IPS-18a (cell line): ENCODE results near the gene CUBN.

ENCODE experiments used
- H3K27ac ChIP-seq: one replicate; pipeline ENCODE4 v1.5.1; 2013; ENCODE audit warnings: low read length
- H3K27me3 ChIP-seq: one replicate; pipeline ENCODE4 v1.6.1; 2013; ENCODE audit warnings: mild to moderate bottlenecking, low read length; ENCODE audit not compliant: control insufficient read depth, insufficient read depth
- H3K36me3 ChIP-seq: one replicate; pipeline ENCODE4 v1.6.1; 2013; ENCODE audit warnings: low read depth, low read length; ENCODE audit not compliant: control insufficient read depth
- H3K4me1 ChIP-seq: one replicate; pipeline ENCODE4 v1.6.1; 2013; ENCODE audit warnings: low read depth, low read length; ENCODE audit not compliant: control insufficient read depth
- H3K4me3 ChIP-seq: one replicate; pipeline ENCODE4 v1.5.1; 2013; ENCODE audit warnings: low read length
- H3K9ac ChIP-seq: one replicate; pipeline ENCODE4 v1.6.1; 2013; ENCODE audit warnings: mild to moderate bottlenecking, low read length, moderate library complexity
- H3K9me3 ChIP-seq: one replicate; pipeline ENCODE4 v1.6.1; 2013; ENCODE audit warnings: low read depth, low read length; ENCODE audit not compliant: control insufficient read depth

The CUBN gene

DNA sequence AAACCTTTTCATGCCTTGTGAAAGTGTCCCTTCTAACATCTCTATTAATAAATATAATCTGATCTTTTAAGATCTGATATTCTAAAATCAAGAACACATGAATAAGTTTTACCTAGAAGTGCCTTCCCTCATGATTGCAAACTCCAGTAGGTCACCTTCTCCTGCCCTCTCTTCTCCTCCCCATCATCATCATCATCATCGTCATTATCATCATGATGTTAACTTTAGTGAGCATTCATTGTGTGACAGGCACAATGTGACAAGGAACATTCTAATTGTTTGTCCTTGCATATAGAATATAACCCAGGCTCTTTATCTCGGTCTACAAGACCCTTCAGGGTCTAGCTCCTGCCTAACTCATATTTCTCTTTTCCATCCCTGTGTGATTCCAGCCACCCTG is 51.7 kb downstream of the CUBN start:
- Histone ChIP-seq H3K9ac (no peak overlapping the region), H3K27ac (no peak overlapping the region), H3K36me3 (no peaks in the 10 kb centered on the region), H3K27me3 (no peaks in the 10 kb centered on the region), H3K4me3 (no peak overlapping the region), H3K4me1 (peaks cover 8% of the 10 kb centered on the region), H3K9me3 (no peaks in the 10 kb centered on the region)

DNA sequence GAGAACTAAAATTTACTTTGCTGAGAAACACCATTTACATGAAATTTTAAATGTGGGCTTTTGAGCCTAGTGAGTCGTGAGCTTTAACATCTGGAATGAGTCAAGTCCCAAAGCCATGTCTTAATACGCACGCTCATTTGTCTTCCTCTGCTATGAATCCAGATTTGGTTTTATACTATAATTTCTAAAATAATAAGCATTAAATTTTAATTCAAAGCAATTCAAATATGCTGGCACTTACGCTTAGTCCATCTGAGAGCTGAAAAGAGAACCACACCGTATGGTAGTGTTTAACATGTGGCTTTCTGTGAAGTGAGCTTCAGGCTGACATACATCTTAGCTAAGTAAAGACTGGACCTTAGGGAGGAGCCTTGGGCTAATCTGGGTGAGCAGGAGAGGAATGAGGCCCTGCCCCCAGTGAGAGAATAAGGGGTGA is 52.2 kb downstream of the CUBN start:
- no peak overlapping the region for H3K9ac ChIP-seq
- no peaks in the 10 kb centered on the region for H3K27me3 ChIP-seq
- H3K9me3 ChIP-seq = no peaks in the 10 kb centered on the region
- H3K4me1 ChIP-seq = peaks cover 8% of the 10 kb centered on the region
- no peak overlapping the region for H3K27ac ChIP-seq
- H3K36me3 ChIP-seq = no peaks in the 10 kb centered on the region
- no peak overlapping the region for H3K4me3 ChIP-seq

DNA sequence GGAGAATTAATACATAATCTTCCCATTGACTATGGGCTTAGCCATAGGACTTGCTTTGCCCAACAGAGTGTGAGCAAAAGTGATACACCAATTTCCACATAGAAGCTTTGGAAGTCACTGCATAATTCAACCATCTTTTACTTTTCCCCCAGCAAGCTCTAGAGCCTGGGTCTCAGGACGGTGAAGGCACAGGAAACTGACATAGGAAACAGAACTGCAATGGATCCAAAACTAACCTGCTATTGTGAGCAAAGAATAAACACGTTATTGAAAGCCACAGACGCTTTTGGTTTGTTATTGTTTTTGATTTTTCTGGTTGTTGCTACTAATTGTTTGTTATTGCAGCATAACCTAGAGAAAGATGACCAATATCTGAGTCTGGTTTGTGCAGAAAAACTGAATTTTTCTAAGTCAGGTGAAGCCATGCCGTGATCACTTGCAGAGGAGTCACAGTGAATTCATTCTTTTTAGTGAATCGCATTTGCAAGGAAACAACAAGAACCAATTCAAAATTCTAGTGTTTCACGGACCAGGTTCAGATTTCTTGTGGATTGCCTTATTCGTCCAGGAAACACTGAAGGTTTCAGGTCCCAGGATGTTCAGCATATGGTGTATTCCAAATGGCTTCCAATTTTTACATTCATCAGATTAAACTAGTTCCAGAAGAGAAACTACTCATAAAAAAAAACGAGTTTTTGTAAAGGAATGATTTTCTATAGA is 52.8 kb downstream of the CUBN start:
- H3K27me3 ChIP-seq = no peaks in the 10 kb centered on the region
- H3K9ac ChIP-seq = no peak overlapping the region
- no peaks in the 10 kb centered on the region for H3K36me3 ChIP-seq
- no peak overlapping the region for H3K4me3 ChIP-seq
- no peaks in the 10 kb centered on the region for H3K9me3 ChIP-seq
- H3K27ac ChIP-seq = no peak overlapping the region
- peaks cover 8% of the 10 kb centered on the region for H3K4me1 ChIP-seq

DNA sequence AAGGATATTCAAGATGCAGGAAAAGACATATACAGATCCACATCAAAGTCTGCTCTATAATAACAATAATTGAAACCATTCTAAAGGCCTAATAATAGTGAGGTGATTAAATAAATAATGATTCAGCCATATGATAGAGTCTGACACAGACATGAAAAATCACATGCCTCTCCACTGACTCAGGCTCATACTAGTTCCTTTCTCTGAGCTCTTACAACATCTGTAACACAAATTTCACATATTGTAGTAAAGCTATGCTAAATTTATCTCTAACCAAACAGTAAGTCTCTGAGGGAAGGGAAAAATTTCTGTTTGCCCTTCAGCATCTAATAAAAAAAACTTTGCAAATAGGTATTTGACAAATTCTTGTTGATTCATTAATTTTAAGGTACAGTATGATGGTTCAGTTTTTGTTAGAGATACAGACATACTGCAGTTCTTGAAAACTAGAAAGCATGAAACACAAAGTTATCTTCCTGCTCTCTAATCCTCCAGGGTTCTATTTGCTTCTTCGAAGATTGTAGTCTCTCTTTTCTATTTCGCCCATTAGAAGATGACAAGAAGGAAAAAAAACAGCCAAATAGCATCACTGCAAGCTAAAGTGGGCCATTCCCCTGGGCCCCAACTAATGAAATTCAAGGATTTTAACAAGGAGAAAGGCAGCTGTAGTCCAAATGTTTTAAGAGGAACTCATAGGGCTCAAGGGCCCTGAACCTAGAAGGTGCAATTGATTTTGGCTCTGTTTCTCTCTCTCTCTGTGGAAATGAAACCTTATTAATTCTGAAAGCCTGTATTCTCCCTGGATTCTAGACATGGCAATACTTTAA is 53.9 kb downstream of the CUBN start:
- Histone ChIP-seq H3K9me3 (no peaks in the 10 kb centered on the region), H3K9ac (no peak overlapping the region), H3K27ac (no peak overlapping the region), H3K36me3 (no peaks in the 10 kb centered on the region), H3K4me1 (peaks cover 5% of the 10 kb centered on the region), H3K4me3 (no peak overlapping the region), H3K27me3 (no peaks in the 10 kb centered on the region)

DNA sequence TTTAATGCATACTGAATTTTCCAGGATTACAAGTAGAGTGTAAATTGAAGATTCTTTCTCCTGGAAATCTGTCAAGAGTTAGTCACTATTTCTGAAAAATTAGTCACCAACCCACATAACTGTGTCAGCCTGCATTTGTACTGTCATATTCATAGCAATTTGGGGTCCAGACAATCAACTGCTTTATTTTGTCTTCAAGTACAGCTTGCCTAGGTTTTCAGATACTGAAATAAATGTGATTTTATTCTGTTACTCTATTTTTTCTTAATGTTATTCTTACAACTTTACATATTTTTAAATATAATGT is 55.1 kb downstream of the CUBN start:
- Histone ChIP-seq H3K27ac (no peak overlapping the region), H3K36me3 (no peaks in the 10 kb centered on the region), H3K4me3 (no peak overlapping the region), H3K9me3 (no peaks in the 10 kb centered on the region), H3K4me1 (peaks cover 3% of the 10 kb centered on the region), H3K27me3 (no peaks in the 10 kb centered on the region), H3K9ac (no peak overlapping the region)

DNA sequence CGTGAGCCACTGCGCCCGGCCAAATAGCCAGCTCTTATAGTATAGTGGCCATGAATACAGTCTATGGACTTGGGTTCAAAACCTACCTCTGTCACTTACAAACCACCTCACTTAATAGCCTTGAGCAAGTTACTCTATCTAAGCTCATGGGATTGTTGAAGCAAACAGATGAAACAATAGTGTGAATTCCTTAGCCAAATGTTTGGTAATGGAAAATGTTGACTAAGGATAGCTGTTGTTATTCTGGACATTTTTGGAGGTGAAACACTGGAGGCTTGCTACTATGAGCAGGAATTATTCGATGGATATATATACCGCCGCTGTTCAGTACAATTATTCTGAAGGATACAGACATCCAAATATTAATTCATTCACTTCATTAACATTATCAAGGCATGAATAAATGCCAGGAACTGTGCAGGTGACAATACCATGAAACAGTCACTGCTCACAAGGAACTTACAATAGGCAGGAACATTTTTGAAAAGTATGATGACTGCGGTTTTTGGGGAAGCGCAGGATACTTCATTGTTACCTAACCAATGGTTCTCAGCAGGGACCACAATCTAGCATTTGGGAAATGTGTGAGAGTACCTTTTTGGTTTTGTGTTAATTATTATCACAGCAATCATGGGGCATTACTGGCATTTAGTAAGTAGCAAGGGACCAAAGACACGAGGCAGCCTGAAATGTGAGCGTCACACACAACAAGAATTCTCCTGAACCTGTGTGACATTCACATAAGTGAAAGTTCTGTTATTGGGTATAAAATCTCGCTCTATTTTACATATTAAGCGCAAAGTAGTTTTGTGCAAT is 55.7 kb downstream of the CUBN start:
- H3K27me3 ChIP-seq = no peaks in the 10 kb centered on the region
- no peak overlapping the region for H3K9ac ChIP-seq
- H3K4me3 ChIP-seq = no peak overlapping the region
- no peaks in the 10 kb centered on the region for H3K36me3 ChIP-seq
- H3K27ac ChIP-seq = no peak overlapping the region
- no peaks in the 10 kb centered on the region for H3K9me3 ChIP-seq
- peaks cover 3% of the 10 kb centered on the region for H3K4me1 ChIP-seq

DNA sequence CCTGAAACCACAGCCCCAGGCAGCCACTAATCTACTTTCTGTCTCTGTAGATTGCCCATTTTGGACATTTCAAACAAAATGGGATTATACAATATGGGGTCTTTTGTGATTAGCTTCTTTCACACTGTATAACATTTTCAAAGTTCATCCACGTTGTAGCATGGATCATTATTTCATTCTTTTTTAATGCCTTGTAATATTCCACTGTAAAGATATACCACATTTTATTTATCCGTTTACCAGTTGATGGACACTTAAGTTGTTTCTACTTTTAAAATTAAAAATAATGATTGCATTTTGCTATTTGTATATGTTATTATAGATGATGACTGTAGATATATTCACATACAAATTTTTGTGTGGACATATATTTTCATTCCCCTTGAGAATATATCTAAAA is 60.7 kb downstream of the CUBN start:
- no peaks in the 10 kb centered on the region for H3K27me3 ChIP-seq
- H3K9me3 ChIP-seq = no peaks in the 10 kb centered on the region
- H3K4me1 ChIP-seq = peaks cover 5% of the 10 kb centered on the region
- H3K36me3 ChIP-seq = no peaks in the 10 kb centered on the region
- H3K4me3 ChIP-seq = no peak overlapping the region
- H3K27ac ChIP-seq = no peak overlapping the region
- no peak overlapping the region for H3K9ac ChIP-seq

DNA sequence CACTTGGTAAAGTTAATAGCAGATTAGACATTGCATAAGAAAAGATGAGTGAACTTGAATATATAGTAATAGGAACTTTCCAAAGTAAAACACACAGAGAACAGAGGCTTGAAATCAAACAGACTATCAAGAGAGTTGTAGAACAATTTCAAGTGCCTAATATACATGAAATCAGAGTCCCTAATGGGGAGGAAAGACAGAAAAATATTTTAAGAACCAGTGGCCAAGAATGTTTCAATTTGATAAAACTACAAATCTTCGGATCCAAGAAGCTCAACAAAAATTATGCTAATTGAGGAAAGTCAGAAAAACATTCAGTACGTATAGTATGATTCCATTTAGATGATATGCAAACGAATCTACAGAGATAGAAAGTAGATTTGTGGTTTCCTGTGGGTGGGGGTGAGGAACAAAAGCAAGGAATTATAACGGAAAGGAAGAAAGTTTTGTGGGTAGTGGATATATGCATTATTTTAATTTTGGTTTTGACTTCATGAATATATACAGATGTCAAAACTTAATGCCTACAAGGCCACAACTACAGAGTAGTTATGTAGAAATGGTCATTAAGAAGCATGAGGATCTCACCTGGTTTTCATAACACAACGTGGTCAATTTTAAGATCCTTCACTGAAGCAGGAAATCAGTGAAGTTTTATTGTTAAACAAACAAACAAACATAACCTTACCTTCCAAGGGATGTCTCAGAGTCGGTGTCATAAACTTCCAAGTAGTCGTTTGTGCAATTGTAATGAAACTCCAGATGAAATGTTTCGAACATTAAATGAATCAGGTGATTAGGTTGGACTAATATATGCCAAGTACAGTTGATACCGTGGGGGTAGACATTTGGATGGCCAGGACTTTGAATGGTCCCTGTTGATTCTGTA is 62.0 kb downstream of the CUBN start:
- Histone ChIP-seq H3K27ac (no peak overlapping the region), H3K4me3 (no peak overlapping the region), H3K4me1 (peaks cover 5% of the 10 kb centered on the region)

DNA sequence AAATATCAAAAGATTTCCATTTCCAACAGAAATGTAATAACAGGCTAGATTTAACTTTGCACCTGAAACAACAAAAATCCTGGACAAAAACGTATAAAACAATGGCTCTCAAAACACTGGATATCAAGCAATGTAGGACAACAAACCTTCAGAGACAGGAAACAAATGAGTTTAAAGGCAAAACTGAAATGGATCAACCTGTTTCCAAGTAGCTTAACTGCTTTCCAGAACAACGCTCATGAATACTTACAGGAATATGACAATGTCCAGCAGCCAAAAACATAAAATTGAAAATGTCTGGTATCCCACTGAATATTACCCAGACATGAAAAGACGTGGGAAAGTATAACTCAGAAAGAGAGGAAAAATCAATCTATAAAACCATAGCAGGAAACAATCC is 62.8 kb downstream of the CUBN start:
- Histone ChIP-seq H3K27ac (no peak overlapping the region), H3K4me1 (peaks cover 5% of the 10 kb centered on the region), H3K4me3 (no peak overlapping the region), H3K27me3 (no peaks in the 10 kb centered on the region), H3K9me3 (no peaks in the 10 kb centered on the region), H3K36me3 (no peaks in the 10 kb centered on the region), H3K9ac (no peak overlapping the region)

More for the DNA sequence above, 62.0 kb downstream of the CUBN start:
- Histone ChIP-seq H3K9ac (no peak overlapping the region), H3K9me3 (no peaks in the 10 kb centered on the region), H3K36me3 (no peaks in the 10 kb centered on the region), H3K27me3 (no peaks in the 10 kb centered on the region)

DNA sequence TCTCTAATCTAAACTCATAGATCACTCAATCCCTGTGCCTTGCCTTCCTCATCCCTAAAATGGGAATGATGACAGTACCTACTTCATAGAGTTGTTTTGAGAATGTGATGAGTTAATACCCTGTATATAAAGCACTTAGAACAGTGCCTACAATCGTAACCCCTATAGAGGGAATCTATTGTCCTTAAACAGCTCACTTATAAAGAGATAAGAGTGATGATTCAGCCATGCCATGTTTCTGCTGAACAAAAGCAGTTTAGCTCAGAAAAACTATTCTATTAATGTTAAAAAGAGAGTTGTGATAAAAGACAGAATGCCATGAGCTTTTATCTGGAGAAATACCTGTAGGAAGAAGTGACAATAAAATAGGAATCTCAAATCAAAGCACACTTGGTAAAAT is 63.6 kb downstream of the CUBN start:
- no peaks in the 10 kb centered on the region for H3K9me3 ChIP-seq
- no peaks in the 10 kb centered on the region for H3K36me3 ChIP-seq
- peaks cover 5% of the 10 kb centered on the region for H3K4me1 ChIP-seq
- no peak overlapping the region for H3K4me3 ChIP-seq
- no peaks in the 10 kb centered on the region for H3K27me3 ChIP-seq
- H3K9ac ChIP-seq = no peak overlapping the region
- H3K27ac ChIP-seq = no peak overlapping the region

DNA sequence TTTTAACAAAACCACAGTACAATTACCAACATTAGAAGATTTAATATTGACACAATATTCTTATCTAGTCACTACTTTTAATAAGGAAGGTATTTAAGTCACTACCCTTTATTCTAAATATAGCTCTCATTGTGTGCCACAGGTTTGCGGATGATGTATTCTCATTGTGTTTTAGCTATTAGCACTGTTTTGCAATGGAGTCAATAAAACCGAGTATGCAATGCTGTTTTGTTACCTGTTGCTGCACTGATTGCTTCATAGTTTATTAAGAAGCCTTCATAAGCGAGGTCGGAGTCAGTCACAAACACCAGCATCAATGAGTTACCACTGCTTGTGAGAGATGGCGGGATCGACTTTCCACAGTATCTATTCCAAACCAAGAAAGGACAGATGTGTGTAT is 64.3 kb downstream of the CUBN start:
- Histone ChIP-seq H3K9me3 (no peaks in the 10 kb centered on the region), H3K36me3 (no peaks in the 10 kb centered on the region), H3K27ac (no peak overlapping the region), H3K4me3 (no peak overlapping the region), H3K9ac (no peak overlapping the region), H3K4me1 (peaks cover 5% of the 10 kb centered on the region), H3K27me3 (no peaks in the 10 kb centered on the region)
